Neural progenitor cell (in vitro differentiated cells): Measurements from ENCODE around the gene LASP1NB.

Experiments
- DNase-seq: peaks from one replicate; pipeline ENCODE4 v3.0.0-alpha.2; 2016; ENCODE audit warnings: low spot score
- H2AFZ ChIP-seq: fragments of 200-600 bp; sonication (generic); replicated peaks from 2 replicates; pipeline ENCODE4 v1.6.1; 2016; ENCODE audit warnings: antibody characterized with exemption
- H3F3A ChIP-seq: fragments of 200-600 bp; sonication (generic); 2 replicates; pipeline ENCODE4 v1.6.1; 2016; ENCODE audit warnings: antibody characterized with exemption, low read depth
- H3K27ac ChIP-seq: fragments of 200-600 bp; sonication (generic); 2 replicates; pipeline ENCODE4 v1.5.1; 2016; ENCODE audit warnings: mild to moderate bottlenecking
- H3K27me3 ChIP-seq: fragments of 200-600 bp; sonication (generic); 2 replicates; pipeline ENCODE4 v1.6.1; 2016; ENCODE audit warnings: mild to moderate bottlenecking, moderate library complexity
- H3K36me3 ChIP-seq: fragments of 200-600 bp; sonication (generic); 2 replicates; pipeline ENCODE4 v1.5.1; 2016
- H3K4me1 ChIP-seq: fragments of 200-600 bp; sonication (generic); 2 replicates; pipeline ENCODE4 v1.6.1; 2016; ENCODE audit warnings: mixed run types
- H3K4me2 ChIP-seq: fragments of 200-600 bp; sonication (generic); 2 replicates; pipeline ENCODE4 v1.6.1; 2016
- H3K4me3 ChIP-seq: fragments of 200-600 bp; sonication (generic); 2 replicates; pipeline ENCODE4 v1.5.1; 2016
- H3K79me2 ChIP-seq: fragments of 200-600 bp; sonication (generic); 2 replicates; pipeline ENCODE4 v1.6.1; 2016; ENCODE audit warnings: low read depth
- H3K9ac ChIP-seq: fragments of 200-600 bp; sonication (generic); 2 replicates; pipeline ENCODE4 v1.6.1; 2016
- H3K9me3 ChIP-seq: fragments of 200-600 bp; sonication (generic); 2 replicates; pipeline ENCODE4 v1.5.1; 2016; ENCODE audit warnings: low read depth
- H4K20me1 ChIP-seq: fragments of 200-600 bp; sonication (generic); 2 replicates; pipeline ENCODE4 v1.6.1; 2016; ENCODE audit warnings: low read depth
- H3K27ac Mint-ChIP-seq: 3 replicates; pipeline ENCODE4 v1.8.0; 2021; ENCODE audit warnings: mixed read lengths
- H3K27me3 Mint-ChIP-seq: 2 replicates; pipeline ENCODE4 v1.8.0; 2022; ENCODE audit warnings: low read depth, mild to moderate bottlenecking, inconsistent platforms, moderate library complexity, mixed read lengths; ENCODE audit not compliant: insufficient read depth
- H3K36me3 Mint-ChIP-seq: 3 replicates; pipeline ENCODE4 v1.8.0; 2021; ENCODE audit warnings: mixed read lengths
- H3K4me1 Mint-ChIP-seq: 3 replicates; pipeline ENCODE4 v1.8.0; 2021; ENCODE audit warnings: mixed read lengths
- H3K4me3 Mint-ChIP-seq: 3 replicates; pipeline ENCODE4 v1.8.0; 2021; ENCODE audit warnings: mild to moderate bottlenecking, moderate library complexity, mixed read lengths
- H3K9me3 Mint-ChIP-seq: 3 replicates; pipeline ENCODE4 v1.8.0; 2020; ENCODE audit warnings: mixed read lengths
- EZH2 ChIP-seq: fragments of 200-600 bp; sonication (generic); IDR thresholded peaks from 2 replicates; pipeline ENCODE4 v1.6.1; 2017; ENCODE audit warnings: antibody characterized with exemption, mild to moderate bottlenecking, moderate library complexity
- EZH2phosphoT487 ChIP-seq: fragments of 200-600 bp; sonication (generic); IDR thresholded peaks from 2 replicates; pipeline ENCODE4 v1.6.1; 2017; ENCODE audit warnings: antibody characterized with exemption
- TF ChIP-seq, protein P1 (sequence below): fragments of 200-600 bp; sonication (generic); IDR thresholded peaks from 2 replicates; pipeline ENCODE4 v1.5.1; 2017; ENCODE audit warnings: antibody characterized with exemption, mild to moderate bottlenecking

The LASP1NB gene

DNA sequence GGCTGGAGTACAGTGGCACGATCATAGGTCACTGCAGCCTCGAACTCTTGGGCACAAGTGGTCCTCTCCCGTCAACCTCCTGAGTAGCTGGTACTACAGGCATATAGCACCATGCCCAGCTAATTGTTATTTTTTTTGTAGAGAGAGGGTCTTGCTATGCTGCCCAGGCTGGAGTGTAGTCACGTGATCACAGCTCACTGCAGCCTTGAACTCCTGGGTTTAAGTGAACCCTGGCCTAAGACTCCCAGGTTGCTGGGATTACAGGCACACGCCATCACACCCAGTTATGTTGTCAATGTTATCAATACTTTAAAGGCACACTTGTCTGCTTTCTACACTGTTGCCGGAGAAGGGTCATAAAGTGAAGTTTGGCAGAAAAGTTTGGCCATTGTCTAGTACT lies 22.0 kb upstream of the LASP1NB start:
- Mint-ChIP-seq H3K4me1 (peaks cover 27% of the 10 kb centered on the region), H3K4me3 (no peak overlapping the region), H3K36me3 (peaks cover 11% of the 10 kb centered on the region), H3K27me3 (no peaks in the 10 kb centered on the region), H3K9me3 (no peaks in the 10 kb centered on the region), H3K27ac (no peak overlapping the region)
- Histone ChIP-seq H4K20me1 (peaks cover 7% of the 10 kb centered on the region), H3K79me2 (peaks cover 6% of the 10 kb centered on the region), H3K9me3 (no peaks in the 10 kb centered on the region), H3K36me3 (no peaks in the 10 kb centered on the region), H3K4me1 (peaks cover 18% of the 10 kb centered on the region), H3K4me2 (no peak overlapping the region), H3F3A (peaks cover 13% of the 10 kb centered on the region), H3K4me3 (no peak overlapping the region), H2AFZ (no peak overlapping the region), H3K27ac (no peak overlapping the region), H3K9ac (no peak overlapping the region), H3K27me3 (no peaks in the 10 kb centered on the region)
- TF ChIP-seq EZH2phosphoT487 (no peak), EZH2 (no peak)
- TF ChIP-seq, protein P1, sequence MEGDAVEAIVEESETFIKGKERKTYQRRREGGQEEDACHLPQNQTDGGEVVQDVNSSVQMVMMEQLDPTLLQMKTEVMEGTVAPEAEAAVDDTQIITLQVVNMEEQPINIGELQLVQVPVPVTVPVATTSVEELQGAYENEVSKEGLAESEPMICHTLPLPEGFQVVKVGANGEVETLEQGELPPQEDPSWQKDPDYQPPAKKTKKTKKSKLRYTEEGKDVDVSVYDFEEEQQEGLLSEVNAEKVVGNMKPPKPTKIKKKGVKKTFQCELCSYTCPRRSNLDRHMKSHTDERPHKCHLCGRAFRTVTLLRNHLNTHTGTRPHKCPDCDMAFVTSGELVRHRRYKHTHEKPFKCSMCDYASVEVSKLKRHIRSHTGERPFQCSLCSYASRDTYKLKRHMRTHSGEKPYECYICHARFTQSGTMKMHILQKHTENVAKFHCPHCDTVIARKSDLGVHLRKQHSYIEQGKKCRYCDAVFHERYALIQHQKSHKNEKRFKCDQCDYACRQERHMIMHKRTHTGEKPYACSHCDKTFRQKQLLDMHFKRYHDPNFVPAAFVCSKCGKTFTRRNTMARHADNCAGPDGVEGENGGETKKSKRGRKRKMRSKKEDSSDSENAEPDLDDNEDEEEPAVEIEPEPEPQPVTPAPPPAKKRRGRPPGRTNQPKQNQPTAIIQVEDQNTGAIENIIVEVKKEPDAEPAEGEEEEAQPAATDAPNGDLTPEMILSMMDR, result no peak
- no peak for DNase-seq

DNA sequence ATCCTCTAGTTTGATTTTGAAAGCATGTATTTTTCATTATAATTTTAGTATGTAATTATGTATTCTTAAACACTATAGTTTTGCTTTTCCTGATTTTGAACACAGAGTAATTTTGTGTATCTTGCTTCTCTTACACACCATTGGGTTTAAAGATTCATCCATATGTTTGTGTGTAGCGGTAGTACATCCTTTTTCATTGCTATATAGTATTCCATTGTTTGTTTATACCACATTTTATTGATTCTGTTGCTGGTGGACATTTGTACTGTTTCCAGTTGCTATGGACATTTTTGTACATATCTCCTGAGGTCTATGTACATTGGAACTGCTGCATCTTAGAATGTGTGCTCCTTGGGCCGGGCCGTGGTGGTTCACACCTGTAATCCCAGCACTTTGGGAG lies 20.5 kb upstream of the LASP1NB start:
- TF ChIP-seq EZH2phosphoT487 (no peak), EZH2 (no peak)
- TF ChIP-seq, protein P1, result no peak
- Histone ChIP-seq H3K36me3 (no peaks in the 10 kb centered on the region), H4K20me1 (peaks cover 7% of the 10 kb centered on the region), H3K4me3 (no peak overlapping the region), H3K4me1 (peaks cover 16% of the 10 kb centered on the region), H3K27ac (no peak overlapping the region), H3K9me3 (no peaks in the 10 kb centered on the region), H3K27me3 (no peaks in the 10 kb centered on the region), H3K4me2 (no peak overlapping the region), H3F3A (peaks cover 13% of the 10 kb centered on the region), H3K79me2 (peaks cover 6% of the 10 kb centered on the region), H3K9ac (no peak overlapping the region), H2AFZ (no peak overlapping the region)
- Mint-ChIP-seq H3K27me3 (peaks cover 2% of the 10 kb centered on the region), H3K36me3 (peaks cover 7% of the 10 kb centered on the region), H3K4me1 (peaks cover 20% of the 10 kb centered on the region), H3K4me3 (no peak overlapping the region), H3K9me3 (no peaks in the 10 kb centered on the region), H3K27ac (no peak overlapping the region)
- no peak for DNase-seq

DNA sequence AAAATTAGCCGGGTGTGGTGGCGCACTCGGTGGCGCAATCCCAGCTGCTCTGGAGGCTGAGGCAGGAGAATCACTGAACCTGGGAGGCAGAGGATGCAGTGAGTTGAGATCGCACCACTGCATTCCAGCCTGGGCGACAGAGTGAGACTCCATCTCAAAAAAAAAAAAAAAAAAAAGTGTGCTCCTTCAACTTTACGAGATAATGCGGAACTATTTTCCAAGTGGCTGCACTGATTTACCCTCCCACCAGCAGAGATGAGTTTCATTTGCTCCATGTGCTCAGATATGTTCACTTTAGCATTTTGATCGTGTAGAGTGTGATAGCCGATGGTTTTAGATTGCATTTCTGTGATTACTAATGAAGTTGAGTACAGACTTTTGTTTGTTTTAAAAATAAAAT lies 20.0 kb upstream of the LASP1NB start:
- Histone ChIP-seq H3K27ac (no peak overlapping the region), H3K4me1 (peaks cover 16% of the 10 kb centered on the region), H3K4me3 (no peak overlapping the region), H3K79me2 (peaks cover 6% of the 10 kb centered on the region), H2AFZ (no peak overlapping the region), H3K9me3 (no peaks in the 10 kb centered on the region), H4K20me1 (peaks cover 7% of the 10 kb centered on the region), H3K9ac (no peak overlapping the region), H3K27me3 (no peaks in the 10 kb centered on the region), H3K4me2 (no peak overlapping the region), H3F3A (peaks cover 10% of the 10 kb centered on the region), H3K36me3 (no peaks in the 10 kb centered on the region)
- Mint-ChIP-seq H3K4me3 (no peak overlapping the region), H3K27ac (no peak overlapping the region), H3K27me3 (peaks cover 2% of the 10 kb centered on the region), H3K4me1 (peaks cover 20% of the 10 kb centered on the region), H3K9me3 (no peaks in the 10 kb centered on the region), H3K36me3 (peaks cover 7% of the 10 kb centered on the region)
- no peak for DNase-seq
- TF ChIP-seq EZH2, result no peak
- TF ChIP-seq, protein P1, result no peak
